Measurements from ENCODE around the gene GPR34.
"Not testable (repeated sequence)": the region's sequence is repeated elsewhere in the genome, so short reads cannot be mapped to it uniquely, and the experiment has no call there.

The GPR34 gene

DNA sequence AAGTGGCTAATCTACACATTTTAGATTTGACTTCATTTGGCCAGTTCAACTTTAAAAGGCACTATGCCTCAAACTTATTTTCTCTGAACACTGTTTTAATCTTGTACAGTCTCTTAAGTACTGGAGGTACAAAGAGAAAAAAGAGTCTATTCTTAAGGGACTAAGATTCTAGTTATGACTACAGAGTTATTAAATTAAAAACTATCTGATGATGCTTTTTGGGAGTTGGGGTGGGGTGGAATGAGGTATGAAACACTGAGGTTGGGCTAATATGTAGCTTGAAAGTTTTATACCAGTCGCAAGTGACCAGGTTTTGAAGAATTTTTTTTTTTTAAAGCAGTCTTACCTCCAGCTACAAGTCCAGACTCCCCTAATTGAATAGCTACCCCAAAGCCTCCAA is 17.7 kb upstream of the GPR34 start:
- TF ChIP-seq, protein P1, sequence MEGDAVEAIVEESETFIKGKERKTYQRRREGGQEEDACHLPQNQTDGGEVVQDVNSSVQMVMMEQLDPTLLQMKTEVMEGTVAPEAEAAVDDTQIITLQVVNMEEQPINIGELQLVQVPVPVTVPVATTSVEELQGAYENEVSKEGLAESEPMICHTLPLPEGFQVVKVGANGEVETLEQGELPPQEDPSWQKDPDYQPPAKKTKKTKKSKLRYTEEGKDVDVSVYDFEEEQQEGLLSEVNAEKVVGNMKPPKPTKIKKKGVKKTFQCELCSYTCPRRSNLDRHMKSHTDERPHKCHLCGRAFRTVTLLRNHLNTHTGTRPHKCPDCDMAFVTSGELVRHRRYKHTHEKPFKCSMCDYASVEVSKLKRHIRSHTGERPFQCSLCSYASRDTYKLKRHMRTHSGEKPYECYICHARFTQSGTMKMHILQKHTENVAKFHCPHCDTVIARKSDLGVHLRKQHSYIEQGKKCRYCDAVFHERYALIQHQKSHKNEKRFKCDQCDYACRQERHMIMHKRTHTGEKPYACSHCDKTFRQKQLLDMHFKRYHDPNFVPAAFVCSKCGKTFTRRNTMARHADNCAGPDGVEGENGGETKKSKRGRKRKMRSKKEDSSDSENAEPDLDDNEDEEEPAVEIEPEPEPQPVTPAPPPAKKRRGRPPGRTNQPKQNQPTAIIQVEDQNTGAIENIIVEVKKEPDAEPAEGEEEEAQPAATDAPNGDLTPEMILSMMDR (IDR thresholded peaks at IDR 0.05; ENCODE audit: unreplicated experiment in 3 of 3) = no peak
- peaks cover 9% of the 10 kb centered on the region for H3K36me3 Mint-ChIP-seq (ENCODE audit: low read depth)
- no peaks in the 10 kb centered on the region for H3K9me3 Mint-ChIP-seq
- no peaks in the 10 kb centered on the region for H3K4me1 Mint-ChIP-seq
- no peaks in the 10 kb centered on the region for H3K27me3 Mint-ChIP-seq (ENCODE audit: low read depth)
- H3K4me3 Mint-ChIP-seq = no peak overlapping the region
- H3K27ac Mint-ChIP-seq = no peak overlapping the region

DNA sequence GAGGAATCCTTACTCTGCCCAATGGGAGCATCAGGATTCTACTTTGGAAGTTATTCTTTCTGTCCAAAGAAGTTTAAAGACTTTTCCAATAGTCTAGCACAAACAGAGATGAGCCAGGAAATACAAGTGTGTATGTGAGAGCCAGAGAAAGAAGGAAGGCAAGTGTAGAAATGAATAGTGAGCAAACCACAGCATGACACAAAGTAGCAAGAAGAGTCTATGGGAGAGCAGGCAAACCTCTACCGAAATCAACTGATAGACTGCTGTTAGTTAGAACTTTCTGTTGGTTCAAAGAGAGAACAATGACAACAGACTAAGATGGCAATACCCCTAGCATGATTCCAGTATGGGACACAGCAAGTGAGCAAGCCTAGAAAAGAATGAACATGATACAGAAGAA is 16.1 kb upstream of the GPR34 start:
- H3K4me1 Mint-ChIP-seq = no peaks in the 10 kb centered on the region
- H3K4me3 Mint-ChIP-seq = no peak overlapping the region
- H3K27ac Mint-ChIP-seq = no peak overlapping the region
- H3K36me3 Mint-ChIP-seq (ENCODE audit: low read depth) = peaks cover 17% of the 10 kb centered on the region
- no peaks in the 10 kb centered on the region for H3K9me3 Mint-ChIP-seq
- TF ChIP-seq, protein P1 (IDR thresholded peaks at IDR 0.05; ENCODE audit: unreplicated experiment in 3 of 3) = no peak
- no peaks in the 10 kb centered on the region for H3K27me3 Mint-ChIP-seq (ENCODE audit: low read depth)

DNA sequence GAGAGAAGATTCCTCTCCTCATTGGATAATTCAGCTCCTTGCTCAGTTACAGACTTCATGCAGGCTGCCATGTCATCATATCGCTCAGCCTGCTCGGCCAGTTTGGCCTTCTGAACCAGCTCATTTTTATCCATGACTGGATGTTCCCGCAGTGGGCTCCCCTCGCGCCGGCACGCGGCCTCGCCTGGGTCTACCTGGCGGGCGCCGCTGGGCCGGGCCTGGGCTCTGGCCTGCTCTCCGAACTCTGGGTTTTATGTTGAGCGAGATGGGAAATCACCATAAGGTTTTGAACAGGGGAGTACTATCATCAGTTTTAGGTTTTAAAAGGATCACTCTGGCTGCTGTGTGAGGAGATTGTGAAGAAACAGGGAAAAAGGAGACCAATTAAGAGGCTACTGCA is 12.4 kb upstream of the GPR34 start:
- not testable (repeated sequence) for H3K4me1 Mint-ChIP-seq; H3K27ac Mint-ChIP-seq; H3K27me3 Mint-ChIP-seq (ENCODE audit: low read depth); H3K9me3 Mint-ChIP-seq; H3K4me3 Mint-ChIP-seq
- peaks cover 11% of the 10 kb centered on the region for H3K36me3 Mint-ChIP-seq (ENCODE audit: low read depth)

DNA sequence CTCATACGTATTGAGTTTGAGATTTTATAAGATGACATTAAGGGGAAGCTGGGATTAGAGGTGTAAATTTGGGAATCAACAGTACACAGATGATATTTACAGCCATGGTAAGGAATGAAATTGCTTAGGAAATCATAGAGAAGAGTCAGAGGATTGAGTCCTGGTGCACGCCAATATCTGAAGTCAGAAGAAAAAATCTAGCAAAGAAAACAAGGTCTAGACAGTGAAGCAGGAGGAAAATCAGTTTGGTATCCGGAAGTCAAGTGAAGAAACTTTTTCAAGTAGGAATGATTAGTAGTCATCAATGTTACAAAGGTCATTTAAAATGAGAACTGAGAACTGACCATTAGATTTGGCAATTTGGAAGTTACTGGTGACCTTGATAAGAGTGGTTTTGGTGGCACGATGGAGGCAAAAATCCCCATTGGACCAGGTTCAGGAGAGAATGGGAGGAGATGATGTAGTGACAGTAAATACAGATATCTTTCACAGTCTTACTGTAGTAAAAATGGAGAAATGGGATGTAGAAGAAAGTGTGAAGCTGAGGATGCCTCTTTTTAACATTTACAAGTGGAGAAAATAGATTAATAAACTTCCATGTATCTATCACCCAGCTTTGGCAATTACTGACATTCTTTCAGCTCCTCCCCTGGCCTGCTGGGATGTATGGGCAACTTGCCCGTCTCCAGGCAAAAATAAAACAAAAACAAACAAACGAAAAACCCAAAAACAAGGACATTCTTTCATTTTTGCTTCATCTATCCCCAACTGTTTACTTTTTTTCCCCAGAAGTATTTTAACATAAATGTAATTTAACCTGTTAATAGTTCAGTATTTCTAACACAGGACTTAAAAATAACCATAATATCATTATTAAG is 11.4 kb upstream of the GPR34 start:
- Mint-ChIP-seq H3K9me3 (peaks cover 3% of the 10 kb centered on the region), H3K4me3 (no peak overlapping the region), H3K27me3 (ENCODE audit: low read depth) (no peaks in the 10 kb centered on the region), H3K4me1 (no peaks in the 10 kb centered on the region), H3K36me3 (ENCODE audit: low read depth) (peaks cover 13% of the 10 kb centered on the region), H3K27ac (no peak overlapping the region)
- TF ChIP-seq, protein P1 (IDR thresholded peaks at IDR 0.05; ENCODE audit: unreplicated experiment in 3 of 3) = no peak

DNA sequence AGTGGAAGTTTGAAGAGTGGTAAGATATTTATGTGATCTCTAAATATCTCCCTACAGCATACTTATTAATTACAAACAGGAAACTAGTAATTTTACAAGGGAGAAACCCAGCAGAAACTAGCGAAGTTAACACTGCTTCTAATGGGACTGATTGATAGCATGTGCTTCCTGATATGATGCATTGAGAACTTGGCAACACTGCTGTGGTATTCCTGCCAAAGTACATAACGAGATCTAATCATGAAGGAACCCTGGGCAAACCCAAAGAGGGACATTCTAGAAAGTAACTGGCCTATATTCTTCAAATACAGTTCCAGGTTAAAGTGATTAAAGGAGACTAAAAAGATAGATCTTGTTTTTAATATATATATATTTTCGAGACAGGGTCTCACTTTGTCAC is 4.6 kb upstream of the GPR34 start:
- Mint-ChIP-seq H3K4me1 (no peaks in the 10 kb centered on the region), H3K27me3 (ENCODE audit: low read depth) (no peaks in the 10 kb centered on the region), H3K27ac (no peak overlapping the region), H3K36me3 (ENCODE audit: low read depth) (peaks cover 8% of the 10 kb centered on the region), H3K9me3 (peaks cover 5% of the 10 kb centered on the region), H3K4me3 (no peak overlapping the region)
- TF ChIP-seq, protein P1 (IDR thresholded peaks at IDR 0.05; ENCODE audit: unreplicated experiment in 3 of 3) = no peak

DNA sequence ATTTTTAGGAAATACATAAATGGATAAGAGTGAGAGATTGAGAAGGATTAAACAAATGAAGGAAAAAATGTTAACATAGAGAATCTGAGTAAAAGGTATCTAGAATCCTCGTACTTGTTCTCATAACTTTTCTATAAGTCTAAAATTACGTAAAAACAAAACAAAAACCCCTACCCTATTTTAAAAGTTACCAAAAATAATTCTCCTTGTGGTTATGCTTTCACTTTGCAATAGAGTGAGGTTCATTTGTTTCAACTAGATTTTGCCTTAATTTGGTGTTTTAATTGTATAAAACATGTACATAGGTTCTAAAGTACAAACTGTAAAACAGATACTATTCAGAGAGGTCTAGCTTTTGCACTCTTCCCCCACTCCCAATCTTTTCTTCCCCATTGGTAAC is 3.8 kb upstream of the GPR34 start:
- H3K4me3 Mint-ChIP-seq = no peak overlapping the region
- H3K9me3 Mint-ChIP-seq = peaks cover 5% of the 10 kb centered on the region
- H3K4me1 Mint-ChIP-seq = no peaks in the 10 kb centered on the region

More for the DNA sequence above, 3.8 kb upstream of the GPR34 start:
- peaks cover 8% of the 10 kb centered on the region for H3K36me3 Mint-ChIP-seq (ENCODE audit: low read depth)
- TF ChIP-seq, protein P1 (IDR thresholded peaks at IDR 0.05; ENCODE audit: unreplicated experiment in 3 of 3) = no peak
- no peaks in the 10 kb centered on the region for H3K27me3 Mint-ChIP-seq (ENCODE audit: low read depth)
- H3K27ac Mint-ChIP-seq = no peak overlapping the region
